ENCODE results near the gene LMTK2. TPM values are rescaled to one million over a fixed set of nuclear protein-coding genes. Genes with fewer than 3 reads are reported as not detected.
"Not testable (repeated sequence)": the region's sequence is repeated elsewhere in the genome, so short reads cannot be mapped to it uniquely, and the experiment has no call there.

Gene LMTK2
- total RNA-seq, 4 donors from 2014 or later: 10.4 to 14.4 (median 12.3) TPM

GRCh38 chr7:98112077-98112476 lies 5.4 kb downstream of the LMTK2 start:
- 85 to 86% methylated on average over 4 of the region's 4 CpGs for WGBS, 2 donors
- no peak for TF ChIP-seq POLR2A (IDR thresholded peaks at IDR 0.05)
- TF ChIP-seq, protein P1, sequence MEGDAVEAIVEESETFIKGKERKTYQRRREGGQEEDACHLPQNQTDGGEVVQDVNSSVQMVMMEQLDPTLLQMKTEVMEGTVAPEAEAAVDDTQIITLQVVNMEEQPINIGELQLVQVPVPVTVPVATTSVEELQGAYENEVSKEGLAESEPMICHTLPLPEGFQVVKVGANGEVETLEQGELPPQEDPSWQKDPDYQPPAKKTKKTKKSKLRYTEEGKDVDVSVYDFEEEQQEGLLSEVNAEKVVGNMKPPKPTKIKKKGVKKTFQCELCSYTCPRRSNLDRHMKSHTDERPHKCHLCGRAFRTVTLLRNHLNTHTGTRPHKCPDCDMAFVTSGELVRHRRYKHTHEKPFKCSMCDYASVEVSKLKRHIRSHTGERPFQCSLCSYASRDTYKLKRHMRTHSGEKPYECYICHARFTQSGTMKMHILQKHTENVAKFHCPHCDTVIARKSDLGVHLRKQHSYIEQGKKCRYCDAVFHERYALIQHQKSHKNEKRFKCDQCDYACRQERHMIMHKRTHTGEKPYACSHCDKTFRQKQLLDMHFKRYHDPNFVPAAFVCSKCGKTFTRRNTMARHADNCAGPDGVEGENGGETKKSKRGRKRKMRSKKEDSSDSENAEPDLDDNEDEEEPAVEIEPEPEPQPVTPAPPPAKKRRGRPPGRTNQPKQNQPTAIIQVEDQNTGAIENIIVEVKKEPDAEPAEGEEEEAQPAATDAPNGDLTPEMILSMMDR (IDR thresholded peaks at IDR 0.05): no peak
- no peak for TF ChIP-seq EP300 (IDR thresholded peaks at IDR 0.05)
- H3K9me3 ChIP-seq: no peaks in the 10 kb centered on the region

GRCh38 chr7:98115746-98116525 lies 9.3 kb downstream of the LMTK2 start:
- no peak overlapping the region for H3K4me3 ChIP-seq
- 96 to 97% methylated on average over 10 of the region's 10 CpGs for WGBS, 2 donors
- no peaks in the 10 kb centered on the region for H3K27me3 ChIP-seq
- no peak for TF ChIP-seq EP300 (IDR thresholded peaks at IDR 0.05)
- no peaks in the 10 kb centered on the region for H3K36me3 ChIP-seq
- peaks cover 0 to 14% (median 0%) of the 10 kb centered on the region in 4 donors for H3K4me1 ChIP-seq
- H3K9me3 ChIP-seq: no peaks in the 10 kb centered on the region
- no peak overlapping the region for H3K27ac ChIP-seq
- DNase-seq (ENCODE audit: low spot score in 2 of 2): no peak

More at GRCh38 chr7:98112077-98112476, 5.4 kb downstream of the LMTK2 start:
- DNase-seq (ENCODE audit: low spot score in 2 of 2): no peak
- Histone ChIP-seq H3K36me3 (no peaks in the 10 kb centered on the region), H3K27me3 (no peaks in the 10 kb centered on the region), H3K4me3 (no peak overlapping the region), H3K4me1 (peaks cover 0 to 31% (median 10%) of the 10 kb centered on the region in 4 donors), H3K27ac (no peak overlapping the region)

GRCh38 chr7:98116656-98117461 lies 10.2 kb downstream of the LMTK2 start:
- Histone ChIP-seq H3K36me3 (no peaks in the 10 kb centered on the region), H3K27me3 (no peaks in the 10 kb centered on the region), H3K9me3 (no peaks in the 10 kb centered on the region), H3K27ac (no peak overlapping the region), H3K4me1 (peaks cover 0 to 9% (median 0%) of the 10 kb centered on the region in 4 donors), H3K4me3 (no peak overlapping the region)
- TF ChIP-seq EP300 (IDR thresholded peaks at IDR 0.05) (no peak), POLR2A (IDR thresholded peaks at IDR 0.05) (no peak)
- 85 to 88% methylated on average over 7 of the region's 7 CpGs for WGBS, 2 donors
- no peak for DNase-seq (ENCODE audit: low spot score in 2 of 2)

DNA sequence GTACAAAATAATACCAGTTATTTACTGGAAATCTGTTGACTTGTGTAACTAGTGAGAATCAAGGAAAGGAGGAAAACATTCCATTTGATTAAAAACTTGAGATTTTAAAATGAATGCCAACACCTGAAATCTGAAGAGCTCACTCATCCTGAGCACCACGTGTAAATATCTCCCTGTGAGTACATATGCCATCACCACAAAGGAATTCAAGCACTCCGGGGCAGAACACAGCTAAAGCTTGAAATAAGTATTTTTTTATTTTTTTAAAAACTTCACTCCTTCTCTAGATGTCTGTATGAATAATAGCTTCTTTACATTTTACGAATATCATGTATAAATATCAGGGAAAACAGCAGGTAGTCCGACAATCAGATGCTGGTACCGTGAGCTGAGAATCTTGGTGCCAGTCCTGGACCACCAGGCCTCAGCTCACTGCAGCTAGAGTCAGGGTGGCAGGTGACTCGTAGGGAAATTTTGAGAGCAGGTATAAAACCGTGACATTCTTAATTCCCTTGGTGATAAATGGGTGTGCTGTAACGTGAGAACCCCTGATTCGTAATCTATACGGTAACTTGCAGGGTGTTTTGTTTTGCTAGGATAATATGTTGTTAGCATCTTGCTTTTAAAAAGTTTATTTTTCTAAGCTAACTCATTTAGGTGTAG lies 12.7 kb downstream of the LMTK2 start:
- no peak for TF ChIP-seq POLR2A (IDR thresholded peaks at IDR 0.05)
- TF ChIP-seq EP300 (IDR thresholded peaks at IDR 0.05): no peak
- TF ChIP-seq, protein P1 (IDR thresholded peaks at IDR 0.05): no peak
- Histone ChIP-seq H3K27ac (no peak overlapping the region), H3K4me1 (peaks cover 0 to 15% (median 0%) of the 10 kb centered on the region in 4 donors), H3K4me3 (no peak overlapping the region), H3K27me3 (no peaks in the 10 kb centered on the region), H3K36me3 (no peaks in the 10 kb centered on the region), H3K9me3 (no peaks in the 10 kb centered on the region)
- no peak for DNase-seq (ENCODE audit: low spot score in 2 of 2)
- WGBS, 2 donors: 73 to 76% methylated on average over 10 of the region's 10 CpGs

- no peak overlapping the region for H3K27ac ChIP-seq
- peaks cover 0 to 15% (median 0%) of the 10 kb centered on the region in 4 donors for H3K4me1 ChIP-seq
- DNase-seq (ENCODE audit: low spot score in 2 of 2): no peak
- H3K36me3 ChIP-seq: no peaks in the 10 kb centered on the region
- 80 to 86% methylated on average over 4 of the region's 4 CpGs for WGBS, 2 donors
- TF ChIP-seq EP300 (IDR thresholded peaks at IDR 0.05) (no peak), POLR2A (IDR thresholded peaks at IDR 0.05) (no peak)
- TF ChIP-seq, protein P1 (IDR thresholded peaks at IDR 0.05): no peak
- no peak overlapping the region for H3K4me3 ChIP-seq
- H3K27me3 ChIP-seq: no peaks in the 10 kb centered on the region
- no peaks in the 10 kb centered on the region for H3K9me3 ChIP-seq
Observed at GRCh38 chr7:98120559-98120958, 13.9 kb downstream of the LMTK2 start.

DNA sequence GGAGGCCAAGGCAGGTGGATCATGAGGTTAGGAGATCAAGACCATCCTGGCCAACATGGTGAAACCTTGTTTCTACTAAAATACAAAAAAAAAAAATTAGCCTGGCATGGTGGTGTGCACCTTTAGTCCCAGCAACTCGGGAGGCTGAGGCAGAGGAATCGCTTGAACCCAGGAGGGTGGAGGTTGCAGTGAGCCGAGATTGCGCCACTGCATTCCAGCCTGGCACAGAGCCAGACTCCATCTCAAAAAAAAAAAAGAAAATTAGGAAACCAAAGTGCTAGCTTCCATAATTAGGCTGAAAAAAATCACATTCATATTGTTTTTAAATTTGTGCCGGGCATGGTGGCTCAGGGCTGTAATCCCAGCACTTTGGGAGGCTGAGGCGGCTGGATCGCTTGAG lies 14.7 kb downstream of the LMTK2 start:
- not testable (repeated sequence) for H3K4me3 ChIP-seq; H3K36me3 ChIP-seq; H3K27ac ChIP-seq; H3K9me3 ChIP-seq; DNase-seq (ENCODE audit: low spot score in 2 of 2); H3K27me3 ChIP-seq
- 88% methylated on average over 7 of the region's 7 CpGs for WGBS, 2 donors
- H3K4me1 ChIP-seq: peaks cover 0 to 15% (median 0%) of the 10 kb centered on the region in 4 donors
